A549 (cell line): ENCODE results near the gene SMARCA1.

Experiments
- CTCF ChIP-seq: fragments of >200 bp; sonication (Bioruptor Twin); formaldehyde crosslinking; IDR thresholded peaks from 3 replicates; pipeline ENCODE4 v1.5.1; 2016
- EP300 ChIP-seq, 2 experiments: fragments of >200 bp; sonication (Bioruptor Twin); formaldehyde crosslinking; IDR thresholded peaks; 2 replicates in 1 of 2; 3 replicates in 1 of 2; pipeline ENCODE4 v1.6.1; 2016 to 2017
- HEYL ChIP-seq: fragments of 250-450 bp; sonication (Bioruptor Pico); IDR thresholded peaks from 2 replicates; pipeline ENCODE4 v1.8.0; 2021; ENCODE audit warnings: mild to moderate bottlenecking, moderate library complexity
- KDM5A ChIP-seq: fragments of 200-600 bp; sonication (generic); IDR thresholded peaks from 2 replicates; pipeline ENCODE4 v1.6.1; 2016; ENCODE audit warnings: antibody characterized with exemption, mild to moderate bottlenecking
- POLR2A ChIP-seq: IDR thresholded peaks from 2 replicates; pipeline ENCODE4 v1.6.1; 2012; ENCODE audit warnings: mild to moderate bottlenecking, low read length
- USF2 ChIP-seq: fragments of 450-650 bp; IDR thresholded peaks from 2 replicates; pipeline ENCODE4 v1.6.1; 2014; ENCODE audit warnings: antibody characterized with exemption
- TF ChIP-seq, protein P1 (sequence below): IDR thresholded peaks from 2 replicates; pipeline ENCODE4 v1.6.1; 2012
- TF ChIP-seq, protein P2 (sequence below): fragments of 250-450 bp; sonication (Bioruptor Pico); IDR thresholded peaks from 2 replicates; pipeline ENCODE4 v1.5.0; 2021; ENCODE audit warnings: mild to moderate bottlenecking, moderate library complexity, borderline replicate concordance

DNA sequence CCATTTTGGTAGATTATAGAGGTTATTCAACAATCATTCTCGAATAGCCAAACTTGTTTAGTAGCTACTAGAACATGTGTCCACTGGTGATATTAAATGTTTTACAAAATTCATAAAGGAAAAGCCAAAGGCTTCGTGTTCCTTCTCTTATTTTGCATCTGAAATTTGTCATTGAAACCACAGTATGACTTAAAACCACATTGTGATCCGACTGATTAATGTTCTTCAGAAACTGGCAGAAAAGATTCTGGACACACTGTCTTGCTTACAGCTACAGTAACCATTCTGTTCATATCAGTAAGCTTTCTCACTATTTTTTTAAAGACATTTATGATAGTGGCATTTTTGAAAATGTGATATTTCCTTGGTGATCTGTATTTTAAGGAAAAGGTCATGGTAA is 2.6 kb upstream of the SMARCA1 start:
- TF ChIP-seq USF2: no peak
- no peak for TF ChIP-seq CTCF
- no peak for TF ChIP-seq POLR2A
- TF ChIP-seq HEYL: no peak
- TF ChIP-seq, protein P1, sequence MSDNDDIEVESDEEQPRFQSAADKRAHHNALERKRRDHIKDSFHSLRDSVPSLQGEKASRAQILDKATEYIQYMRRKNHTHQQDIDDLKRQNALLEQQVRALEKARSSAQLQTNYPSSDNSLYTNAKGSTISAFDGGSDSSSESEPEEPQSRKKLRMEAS: no peak
- no peak for TF ChIP-seq KDM5A
- TF ChIP-seq EP300 (IDR thresholded peaks at IDR 0.05): no peak
- TF ChIP-seq, protein P2, sequence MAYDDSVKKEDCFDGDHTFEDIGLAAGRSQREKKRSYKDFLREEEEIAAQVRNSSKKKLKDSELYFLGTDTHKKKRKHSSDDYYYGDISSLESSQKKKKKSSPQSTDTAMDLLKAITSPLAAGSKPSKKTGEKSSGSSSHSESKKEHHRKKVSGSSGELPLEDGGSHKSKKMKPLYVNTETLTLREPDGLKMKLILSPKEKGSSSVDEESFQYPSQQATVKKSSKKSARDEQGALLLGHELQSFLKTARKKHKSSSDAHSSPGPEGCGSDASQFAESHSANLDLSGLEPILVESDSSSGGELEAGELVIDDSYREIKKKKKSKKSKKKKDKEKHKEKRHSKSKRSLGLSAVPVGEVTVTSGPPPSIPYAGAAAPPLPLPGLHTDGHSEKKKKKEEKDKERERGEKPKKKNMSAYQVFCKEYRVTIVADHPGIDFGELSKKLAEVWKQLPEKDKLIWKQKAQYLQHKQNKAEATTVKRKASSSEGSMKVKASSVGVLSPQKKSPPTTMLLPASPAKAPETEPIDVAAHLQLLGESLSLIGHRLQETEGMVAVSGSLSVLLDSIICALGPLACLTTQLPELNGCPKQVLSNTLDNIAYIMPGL: no peak
